HG02610 (cell line): ENCODE measurements around the gene CACFD1.

Source experiments
- ATAC-seq: cut with Tn5 transposase; IDR thresholded peaks from one replicate; pipeline ENCODE4 v1.9.1; 2021; ENCODE audit warnings: mild to moderate bottlenecking, moderate library complexity; ENCODE audit not compliant: unreplicated experiment

The CACFD1 gene

DNA sequence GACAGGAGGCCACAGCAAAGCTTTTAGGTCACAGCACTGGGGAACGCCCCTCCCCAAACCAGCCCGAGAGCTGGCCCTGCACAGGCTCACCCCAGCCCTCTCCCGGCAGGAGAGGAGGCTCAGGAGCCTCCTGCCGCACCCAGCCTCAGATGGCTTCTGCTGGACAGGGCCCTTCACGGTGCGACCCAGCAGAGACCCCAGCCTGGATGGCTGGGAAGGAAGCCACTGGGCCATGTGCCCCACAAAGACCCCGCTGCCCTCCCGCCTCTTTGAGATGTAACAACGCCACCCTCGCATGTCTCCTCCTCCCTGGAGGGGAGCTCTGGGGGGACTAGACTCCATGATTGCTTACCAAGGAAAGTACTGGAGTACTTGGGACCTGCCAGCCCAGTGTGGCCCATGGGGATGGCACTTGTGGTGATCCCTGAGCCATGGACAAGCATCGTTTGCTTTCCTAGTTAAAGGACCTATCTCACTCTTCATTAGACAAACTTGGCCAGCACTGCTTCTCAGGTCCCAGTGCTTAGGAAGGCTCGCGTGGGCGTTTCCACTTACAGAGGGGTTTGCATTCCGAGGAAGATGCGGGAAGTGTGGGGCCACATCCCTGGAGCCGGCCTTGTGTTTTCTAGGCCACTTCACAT lies 56.0 kb downstream of the CACFD1 start:
- no peak for ATAC-seq

- no peak for ATAC-seq
Observed at GRCh38 chr9:133516256-133516960, 56.6 kb downstream of the CACFD1 start.

GRCh38 chr9:133516961-133517350 lies 57.2 kb downstream of the CACFD1 start:
- no peak for ATAC-seq

GRCh38 chr9:133517711-133518110 lies 57.9 kb downstream of the CACFD1 start:
- no peak for ATAC-seq

DNA sequence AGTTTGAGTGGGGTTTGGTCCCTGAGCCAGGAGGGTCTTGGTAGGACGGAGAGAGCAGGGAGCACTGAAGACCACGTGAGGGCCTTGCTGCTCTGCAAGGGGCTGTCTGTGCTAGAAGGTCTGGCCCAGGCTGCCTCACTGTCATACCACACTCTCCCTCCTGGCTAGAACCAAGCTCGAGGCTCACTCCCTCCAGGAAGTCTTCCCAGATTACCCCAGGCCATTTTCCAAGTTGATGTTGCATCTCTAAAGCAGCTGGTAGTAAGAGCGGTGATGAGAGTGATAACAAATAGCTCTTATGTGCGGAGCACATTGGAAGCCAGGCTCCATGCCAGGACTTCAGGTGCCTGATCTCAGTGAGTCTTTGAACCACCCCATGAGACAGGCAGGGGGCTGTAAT lies 58.4 kb downstream of the CACFD1 start:
- ATAC-seq, result no peak

- ATAC-seq, result no peak
Observed at GRCh38 chr9:133518706-133519449, 59.1 kb downstream of the CACFD1 start.

DNA sequence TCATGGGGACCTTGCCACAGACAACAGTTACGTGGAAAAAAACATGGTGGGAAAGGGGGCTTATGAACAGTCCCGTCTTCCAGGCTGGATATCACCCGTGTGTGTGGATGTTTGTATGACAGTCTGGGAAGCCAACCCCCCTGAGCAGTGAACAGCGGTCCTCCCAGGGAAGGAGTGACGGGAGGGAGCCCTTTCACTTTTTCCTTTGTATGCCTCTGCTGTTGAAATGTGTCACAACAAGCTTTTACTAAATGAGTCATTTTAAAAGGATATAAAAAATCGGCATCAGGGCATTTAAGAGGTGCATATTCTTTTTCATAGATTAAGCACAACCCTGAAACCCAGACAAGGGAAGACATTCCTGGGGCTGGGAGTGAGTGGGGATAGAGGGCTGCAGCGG lies 59.9 kb downstream of the CACFD1 start:
- ATAC-seq, result no peak

DNA sequence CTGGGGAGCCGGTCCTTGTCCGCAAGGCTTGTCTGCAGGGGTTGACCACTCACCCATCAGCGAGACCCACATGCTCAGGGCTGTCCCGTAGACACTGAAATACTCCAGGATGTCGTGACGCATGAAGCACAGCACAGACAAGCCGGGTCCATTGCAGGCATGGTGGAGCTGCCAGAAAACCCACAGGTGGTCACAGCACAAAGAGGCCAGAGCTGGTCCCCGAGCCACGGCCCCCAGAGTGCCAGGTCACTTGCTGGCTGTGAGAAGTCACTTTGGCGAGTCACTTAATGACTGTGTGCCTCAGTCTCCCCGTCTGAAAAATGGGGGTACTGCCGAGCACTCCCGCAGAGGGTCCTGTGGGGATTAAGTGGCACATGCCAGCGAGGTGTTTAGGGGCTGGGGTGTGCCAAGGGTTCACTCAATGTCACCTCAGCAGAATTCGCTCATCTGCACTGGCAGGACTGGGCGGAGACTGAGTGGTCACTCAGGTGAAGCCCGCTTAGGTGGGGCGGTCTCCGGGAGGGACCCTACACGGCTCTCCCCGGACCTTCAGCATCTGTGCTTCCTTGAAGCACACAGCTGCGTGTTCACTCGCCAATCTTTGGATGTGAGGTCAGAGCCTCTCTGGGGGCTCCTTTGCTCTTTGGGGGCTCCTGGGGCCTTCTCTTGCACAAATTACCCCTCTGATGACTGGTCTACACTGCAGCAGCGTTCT lies 60.5 kb downstream of the CACFD1 start:
- no peak for ATAC-seq
